Ishikawa (cell line): ENCODE measurements around the gene TCF15.
A peak's percentile ranks its signal among the peaks of the same experiment; 100 is the strongest.

ENCODE experiments used
- CEBPB ChIP-seq: IDR thresholded peaks from 2 replicates; pipeline ENCODE4 v1.6.1; 2012
- CREB1 ChIP-seq: IDR thresholded peaks from 2 replicates; pipeline ENCODE4 v1.6.1; 2012; ENCODE audit warnings: low read depth
- EGR1 ChIP-seq: IDR thresholded peaks from 2 replicates; pipeline ENCODE4 v1.6.1; 2012
- EP300 ChIP-seq: IDR thresholded peaks from 2 replicates; pipeline ENCODE4 v1.6.1; 2012; ENCODE audit warnings: borderline replicate concordance
- FOXM1 ChIP-seq: IDR thresholded peaks from 2 replicates; pipeline ENCODE4 v1.6.1; 2012; ENCODE audit warnings: low read depth, borderline replicate concordance
- NFIC ChIP-seq: IDR thresholded peaks from 2 replicates; pipeline ENCODE4 v1.6.1; 2012
- RAD21 ChIP-seq: IDR thresholded peaks from 2 replicates; pipeline ENCODE4 v1.6.1; 2012; ENCODE audit warnings: low read depth
- REST ChIP-seq: IDR thresholded peaks from 2 replicates; pipeline ENCODE4 v1.6.1; 2012; ENCODE audit warnings: low read depth, mild to moderate bottlenecking
- TAF1 ChIP-seq: IDR thresholded peaks from 2 replicates; pipeline ENCODE4 v1.6.1; 2012; ENCODE audit warnings: low read depth, mild to moderate bottlenecking
- TCF12 ChIP-seq: IDR thresholded peaks from 2 replicates; pipeline ENCODE4 v1.6.1; 2012; ENCODE audit warnings: low read depth
- TEAD4 ChIP-seq: IDR thresholded peaks from 2 replicates; pipeline ENCODE4 v1.6.1; 2012
- YY1 ChIP-seq: IDR thresholded peaks from 2 replicates; pipeline ENCODE4 v1.6.1; 2012; ENCODE audit warnings: low read depth
- ZBTB7A ChIP-seq: IDR thresholded peaks from 2 replicates; pipeline ENCODE4 v1.6.1; 2012; ENCODE audit warnings: low read depth
- TF ChIP-seq, protein P1 (sequence below): IDR thresholded peaks from 2 replicates; pipeline ENCODE4 v1.6.1; 2012
- TF ChIP-seq, protein P2 (sequence below): IDR thresholded peaks from 2 replicates; pipeline ENCODE4 v1.6.1; 2012

Gene TCF15

DNA sequence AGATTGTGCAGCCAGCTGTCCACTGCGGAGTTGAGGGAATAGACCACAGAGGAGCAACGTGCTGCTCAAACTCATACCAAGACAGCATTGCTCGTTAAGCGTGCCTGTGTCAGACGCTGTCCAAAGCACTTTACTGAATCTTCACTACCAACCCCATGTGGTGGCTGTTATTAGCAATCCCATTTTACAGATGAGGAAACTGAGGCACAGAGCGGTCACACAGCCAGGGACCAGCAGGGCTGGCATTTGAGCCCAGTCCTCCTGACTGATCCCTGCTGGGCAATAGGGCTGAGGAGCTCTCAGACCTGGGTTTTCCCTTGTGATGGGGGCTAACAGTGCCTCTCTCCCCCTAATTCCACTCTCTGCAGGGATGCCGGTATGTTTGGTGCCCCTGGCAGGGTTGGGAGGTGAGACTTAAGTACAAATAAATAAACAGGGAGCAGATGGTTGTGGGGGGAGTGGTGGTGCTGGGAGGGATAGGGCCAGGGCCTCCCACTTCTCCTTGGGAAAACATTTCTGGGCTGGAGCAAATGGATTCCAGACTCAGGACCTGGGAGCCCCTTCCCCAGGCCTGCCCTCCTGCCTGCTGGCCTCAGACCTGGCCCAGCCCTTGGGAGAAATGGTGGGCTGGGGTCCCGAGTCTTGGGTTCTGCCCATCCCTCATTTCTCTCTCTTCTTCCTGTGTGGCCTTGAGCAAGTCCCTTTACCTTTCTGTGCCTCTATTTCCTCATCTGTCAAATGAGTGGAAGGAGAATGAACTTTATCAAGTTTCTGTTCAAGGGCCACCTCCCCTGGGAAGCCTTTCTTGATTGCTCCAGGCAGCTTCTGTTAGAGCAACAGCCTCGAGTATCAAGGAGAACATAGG is 25.2 kb upstream of the TCF15 start:
- no peak for TF ChIP-seq RAD21
- no peak for TF ChIP-seq ZBTB7A
- TF ChIP-seq TCF12 = no peak
- no peak for TF ChIP-seq YY1
- no peak for TF ChIP-seq CREB1
- TF ChIP-seq NFIC = no peak
- no peak for TF ChIP-seq TAF1
- TF ChIP-seq, protein P1, sequence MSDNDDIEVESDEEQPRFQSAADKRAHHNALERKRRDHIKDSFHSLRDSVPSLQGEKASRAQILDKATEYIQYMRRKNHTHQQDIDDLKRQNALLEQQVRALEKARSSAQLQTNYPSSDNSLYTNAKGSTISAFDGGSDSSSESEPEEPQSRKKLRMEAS = no peak
- TF ChIP-seq EGR1 = no peak
- no peak for TF ChIP-seq CEBPB
- no peak for TF ChIP-seq TEAD4
- no peak for TF ChIP-seq FOXM1
- no peak for TF ChIP-seq REST
- TF ChIP-seq EP300 = no peak
- TF ChIP-seq, protein P2, sequence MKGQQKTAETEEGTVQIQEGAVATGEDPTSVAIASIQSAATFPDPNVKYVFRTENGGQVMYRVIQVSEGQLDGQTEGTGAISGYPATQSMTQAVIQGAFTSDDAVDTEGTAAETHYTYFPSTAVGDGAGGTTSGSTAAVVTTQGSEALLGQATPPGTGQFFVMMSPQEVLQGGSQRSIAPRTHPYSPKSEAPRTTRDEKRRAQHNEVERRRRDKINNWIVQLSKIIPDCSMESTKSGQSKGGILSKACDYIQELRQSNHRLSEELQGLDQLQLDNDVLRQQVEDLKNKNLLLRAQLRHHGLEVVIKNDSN = no peak

- TF ChIP-seq, protein P2 = no peak
- TF ChIP-seq YY1 = no peak
- TF ChIP-seq ZBTB7A = no peak
- TF ChIP-seq, protein P1 = no peak
- no peak for TF ChIP-seq TAF1
- no peak for TF ChIP-seq RAD21
- no peak for TF ChIP-seq FOXM1
Observed at GRCh38 chr20:634148-634925, 24.2 kb upstream of the TCF15 start.

GRCh38 chr20:631101-631500 is 21.0 kb upstream of the TCF15 start:
- TF ChIP-seq REST (no peak), EP300 (no peak), TEAD4 (0 out of 2 replicates have a peak, but pooled peaks have one; percentile 41), CEBPB (no peak)
- TF ChIP-seq, protein P1 = no peak

DNA sequence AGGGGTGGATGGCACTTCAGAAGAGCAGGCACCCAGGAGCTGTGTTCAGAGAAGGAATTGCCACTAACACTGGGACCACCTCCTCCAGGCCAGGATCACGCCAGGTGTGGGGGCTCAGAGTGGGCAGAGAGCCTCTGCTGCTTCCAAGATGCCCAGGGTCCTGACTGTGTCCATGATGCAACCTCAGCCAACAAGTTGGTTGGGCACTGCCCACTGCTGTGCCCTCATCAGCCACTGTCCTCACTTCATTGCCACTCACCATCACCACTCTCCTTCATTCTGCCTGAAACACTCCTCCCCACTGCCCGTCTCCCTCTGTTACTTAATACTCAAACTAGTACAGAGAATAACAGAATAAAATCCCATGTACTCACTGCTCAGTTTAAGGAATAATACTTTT is 16.5 kb upstream of the TCF15 start:
- TF ChIP-seq YY1 (no peak), CREB1 (no peak), RAD21 (no peak), ZBTB7A (no peak), TCF12 (no peak), REST (no peak), FOXM1 (no peak), EGR1 (no peak), TEAD4 (no peak), CEBPB (no peak)
- TF ChIP-seq, protein P2 = no peak
- TF ChIP-seq, protein P1 = no peak
